Mononuclear cell (primary cell): Measurements from ENCODE around the gene MEPE. TPM values are rescaled to one million over a fixed set of nuclear protein-coding genes. Genes with fewer than 3 reads are reported as not detected.

Source experiments
- H3K27me3 ChIP-seq: 2 replicates; pipeline ENCODE4 v1.6.0; 2011; ENCODE audit warnings: low read length, control low read depth; ENCODE audit not compliant: insufficient read depth
- H3K4me1 ChIP-seq: 2 replicates; pipeline ENCODE4 v1.5.1; 2011; ENCODE audit warnings: mild to moderate bottlenecking, low read length, control low read depth; ENCODE audit not compliant: insufficient read depth
- H3K4me3 ChIP-seq: 2 replicates; pipeline ENCODE4 v1.5.1; 2011; ENCODE audit warnings: mild to moderate bottlenecking, low read length, moderate library complexity
- H3K9me3 ChIP-seq: 2 replicates; pipeline ENCODE4 v1.5.1; 2011; ENCODE audit warnings: low read depth, mild to moderate bottlenecking, control low read depth, low read length
- total RNA-seq: library from RNA; depleted of rRNA; stranded (reverse); fragments of >200 nt; gene quantifications from one replicate; pipeline ENCODE4 v1.2.3, GENCODE V29; 2012

MEPE gene
- total RNA-seq, 1 donor: 0.21 TPM

- H3K9me3 ChIP-seq: no peaks in the 10 kb centered on the region
- peaks cover 27% of the 10 kb centered on the region for H3K4me1 ChIP-seq
- H3K4me3 ChIP-seq: no peak overlapping the region
- H3K27me3 ChIP-seq: no peaks in the 10 kb centered on the region
Measured at GRCh38 chr4:87853891-87854290, 21.1 kb downstream of the MEPE start.

- Histone ChIP-seq H3K9me3 (no peaks in the 10 kb centered on the region), H3K4me3 (no peak overlapping the region), H3K4me1 (peaks cover 11% of the 10 kb centered on the region), H3K27me3 (no peaks in the 10 kb centered on the region)
Measured at GRCh38 chr4:87855559-87855958, 22.8 kb downstream of the MEPE start.

DNA sequence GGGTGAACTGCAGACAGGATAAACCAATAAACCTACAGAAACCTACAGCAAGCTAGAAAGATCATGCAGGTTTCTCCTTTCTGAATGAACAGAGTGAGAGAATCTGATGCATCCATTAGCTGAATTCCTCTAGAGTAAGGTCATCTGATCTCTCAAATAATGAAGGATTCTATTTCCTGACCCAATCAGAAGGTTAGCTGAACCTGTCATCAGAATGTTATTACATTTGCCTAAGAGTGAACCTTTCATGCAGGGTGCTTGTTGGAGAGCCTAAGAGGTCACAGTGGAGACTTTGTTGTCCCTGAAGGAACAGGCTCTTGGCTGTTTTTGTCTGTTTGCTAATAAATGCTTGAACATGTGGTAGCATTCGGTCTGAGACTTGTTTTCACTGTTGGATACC is 24.0 kb downstream of the MEPE start:
- no peaks in the 10 kb centered on the region for H3K9me3 ChIP-seq
- H3K4me3 ChIP-seq: no peak overlapping the region
- H3K27me3 ChIP-seq: no peaks in the 10 kb centered on the region
- peaks cover 3% of the 10 kb centered on the region for H3K4me1 ChIP-seq

GRCh38 chr4:87857789-87858188 is 25.0 kb downstream of the MEPE start:
- Histone ChIP-seq H3K4me3 (no peak overlapping the region), H3K27me3 (no peaks in the 10 kb centered on the region), H3K9me3 (no peaks in the 10 kb centered on the region), H3K4me1 (no peaks in the 10 kb centered on the region)

DNA sequence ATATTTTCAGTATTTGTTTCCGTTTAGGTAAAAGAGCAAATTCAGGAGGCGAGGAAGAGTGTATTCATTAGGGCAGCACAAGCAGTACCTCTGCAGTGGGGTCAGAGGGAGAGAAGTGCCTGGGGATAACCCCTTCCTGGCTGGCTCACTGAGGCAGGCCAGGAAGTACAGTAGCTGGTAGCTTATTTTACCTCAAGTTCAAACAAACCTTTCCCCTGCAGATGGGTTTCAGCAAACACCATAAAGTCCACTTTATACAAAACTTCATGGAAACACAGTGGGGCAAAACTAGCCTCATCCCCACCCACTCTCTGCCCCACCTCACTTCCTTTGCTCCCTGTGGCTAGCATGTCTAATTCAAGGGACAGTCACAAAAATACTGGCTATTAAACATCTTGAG is 29.5 kb downstream of the MEPE start:
- H3K27me3 ChIP-seq: no peaks in the 10 kb centered on the region
- no peaks in the 10 kb centered on the region for H3K9me3 ChIP-seq
- H3K4me3 ChIP-seq: no peak overlapping the region
- peaks cover 13% of the 10 kb centered on the region for H3K4me1 ChIP-seq

- Histone ChIP-seq H3K4me1 (peaks cover 13% of the 10 kb centered on the region), H3K9me3 (no peaks in the 10 kb centered on the region), H3K4me3 (no peak overlapping the region), H3K27me3 (no peaks in the 10 kb centered on the region)
Measured at GRCh38 chr4:87863486-87863885, 30.7 kb downstream of the MEPE start.

GRCh38 chr4:87864321-87864720 is 31.6 kb downstream of the MEPE start:
- Histone ChIP-seq H3K9me3 (no peaks in the 10 kb centered on the region), H3K27me3 (no peaks in the 10 kb centered on the region), H3K4me3 (no peak overlapping the region), H3K4me1 (peaks cover 13% of the 10 kb centered on the region)

DNA sequence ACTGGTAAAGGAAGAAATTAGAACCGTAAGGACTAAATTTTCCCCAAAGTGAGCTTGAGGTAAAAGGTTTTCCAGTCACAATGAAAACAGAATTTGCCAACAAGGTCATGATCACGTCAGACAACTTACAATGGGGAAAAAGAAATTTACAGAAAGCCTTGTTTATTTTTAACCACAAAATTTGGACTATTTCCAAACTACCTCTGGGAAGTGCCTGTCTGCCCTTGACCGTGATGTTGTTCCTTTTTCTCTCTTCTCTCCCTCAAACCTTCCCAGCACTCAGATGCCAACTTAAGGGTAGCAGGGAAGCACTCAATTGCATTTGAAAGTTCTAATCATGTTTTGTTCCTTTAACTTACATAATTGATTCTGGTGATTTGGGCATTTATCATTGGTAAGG is 32.5 kb downstream of the MEPE start:
- Histone ChIP-seq H3K4me3 (no peak overlapping the region), H3K9me3 (no peaks in the 10 kb centered on the region), H3K4me1 (peaks cover 13% of the 10 kb centered on the region), H3K27me3 (no peaks in the 10 kb centered on the region)

GRCh38 chr4:87865960-87866598 is 33.3 kb downstream of the MEPE start:
- H3K27me3 ChIP-seq: no peaks in the 10 kb centered on the region
- H3K9me3 ChIP-seq: no peaks in the 10 kb centered on the region
- H3K4me3 ChIP-seq: no peak overlapping the region
- peaks cover 13% of the 10 kb centered on the region for H3K4me1 ChIP-seq

GRCh38 chr4:87868522-87868921 is 35.8 kb downstream of the MEPE start:
- Histone ChIP-seq H3K4me3 (no peak overlapping the region), H3K9me3 (no peaks in the 10 kb centered on the region), H3K4me1 (peaks cover 13% of the 10 kb centered on the region), H3K27me3 (no peaks in the 10 kb centered on the region)

- no peaks in the 10 kb centered on the region for H3K27me3 ChIP-seq
- no peak overlapping the region for H3K4me3 ChIP-seq
- peaks cover 4% of the 10 kb centered on the region for H3K4me1 ChIP-seq
- H3K9me3 ChIP-seq: no peaks in the 10 kb centered on the region
Measured at GRCh38 chr4:87872028-87872427, 39.3 kb downstream of the MEPE start.

- H3K4me1 ChIP-seq: peaks cover 4% of the 10 kb centered on the region
- H3K27me3 ChIP-seq: no peaks in the 10 kb centered on the region
- H3K9me3 ChIP-seq: no peaks in the 10 kb centered on the region
- no peak overlapping the region for H3K4me3 ChIP-seq
Measured at GRCh38 chr4:87875191-87875590, 42.4 kb downstream of the MEPE start.

- Histone ChIP-seq H3K4me3 (no peak overlapping the region), H3K27me3 (no peaks in the 10 kb centered on the region), H3K4me1 (peaks cover 4% of the 10 kb centered on the region), H3K9me3 (no peaks in the 10 kb centered on the region)
Measured at GRCh38 chr4:87880106-87880505, 47.3 kb downstream of the MEPE start.

GRCh38 chr4:87881115-87881514 is 48.3 kb downstream of the MEPE start:
- H3K4me3 ChIP-seq: no peak overlapping the region
- peaks cover 10% of the 10 kb centered on the region for H3K4me1 ChIP-seq
- no peaks in the 10 kb centered on the region for H3K27me3 ChIP-seq
- H3K9me3 ChIP-seq: no peaks in the 10 kb centered on the region

DNA sequence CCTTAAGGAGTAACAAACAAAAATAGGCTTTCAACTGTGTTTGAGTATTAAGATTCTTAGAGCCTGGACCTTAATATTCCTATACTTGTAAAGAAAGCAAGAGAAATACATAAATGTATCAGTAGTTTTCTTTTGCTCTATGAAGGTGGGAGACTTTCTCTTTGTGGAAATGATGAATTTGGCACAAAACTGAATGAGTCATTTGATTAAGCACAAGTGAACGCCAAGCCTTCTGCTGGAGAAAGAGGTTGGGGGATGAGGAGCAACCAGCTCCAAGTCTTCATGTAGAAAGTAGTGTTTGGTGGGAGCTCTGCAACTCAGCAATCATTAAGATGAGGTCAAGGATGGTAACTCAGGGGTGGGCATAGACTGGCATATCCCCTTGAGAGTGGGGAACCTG is 49.6 kb downstream of the MEPE start:
- Histone ChIP-seq H3K27me3 (no peaks in the 10 kb centered on the region), H3K4me3 (no peak overlapping the region), H3K4me1 (peaks cover 18% of the 10 kb centered on the region), H3K9me3 (no peaks in the 10 kb centered on the region)

GRCh38 chr4:87882861-87883260 is 50.1 kb downstream of the MEPE start:
- Histone ChIP-seq H3K4me3 (no peak overlapping the region), H3K9me3 (no peaks in the 10 kb centered on the region), H3K27me3 (no peaks in the 10 kb centered on the region), H3K4me1 (peaks cover 22% of the 10 kb centered on the region)
